22Rv1 (cell line): ENCODE measurements around the gene PAX3.

Experiments
- H3K27ac ChIP-seq: fragments of 450-650 bp; 2 replicates; pipeline ENCODE4 v1.5.1; 2017
- CTCF ChIP-seq: fragments of 450-650 bp; IDR thresholded peaks from 2 replicates; pipeline ENCODE4 v1.5.1; 2017; ENCODE audit warnings: mild to moderate bottlenecking
- ZFX ChIP-seq: fragments of 450-650 bp; IDR thresholded peaks from 2 replicates; pipeline ENCODE4 v1.6.1; 2017; ENCODE audit warnings: antibody characterized with exemption, borderline replicate concordance

PAX3 gene

DNA sequence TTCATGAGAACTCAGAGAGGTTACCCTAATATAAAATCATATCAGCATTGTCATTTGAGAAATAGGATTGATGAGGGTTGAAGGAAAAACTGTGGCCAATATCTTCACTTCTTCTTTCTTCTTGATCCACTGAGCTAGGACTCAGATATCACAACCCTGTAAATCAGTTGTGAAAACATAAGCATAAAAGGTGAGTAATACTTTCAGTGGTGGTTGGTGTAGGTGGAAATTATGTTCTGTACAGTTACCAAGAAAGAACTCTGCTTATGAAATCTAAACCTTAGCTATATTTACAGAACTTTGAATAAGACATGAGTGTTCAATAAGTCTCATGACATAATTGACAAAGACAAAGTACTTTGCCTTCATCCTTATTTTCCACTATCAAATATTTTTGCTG is 56.3 kb downstream of the PAX3 start:
- no peak overlapping the region for H3K27ac ChIP-seq
- no peak for TF ChIP-seq CTCF

GRCh38 chr2:222241128-222241870 is 57.5 kb downstream of the PAX3 start:
- H3K27ac ChIP-seq, result no peak overlapping the region
- TF ChIP-seq ZFX, result no peak
- no peak for TF ChIP-seq CTCF

DNA sequence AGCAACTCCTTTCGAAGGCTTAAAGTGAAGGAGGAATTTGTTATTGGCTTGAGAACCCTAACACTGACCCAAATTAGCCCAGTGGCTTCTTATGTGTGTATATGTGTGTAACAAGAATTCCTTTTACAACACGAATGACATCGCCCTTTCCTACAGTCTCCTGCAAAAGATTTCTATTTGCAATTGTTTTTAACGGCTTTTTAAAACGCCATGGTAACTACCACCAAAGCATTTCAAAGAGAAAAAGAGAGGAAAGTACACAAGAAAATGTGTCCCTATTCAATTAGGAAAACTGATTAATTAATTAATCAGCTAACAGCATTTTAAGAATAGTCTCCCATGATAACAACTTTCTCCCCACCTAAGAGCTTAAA is 58.1 kb downstream of the PAX3 start:
- no peak overlapping the region for H3K27ac ChIP-seq
- TF ChIP-seq CTCF, result no peak
- TF ChIP-seq ZFX, result no peak

- TF ChIP-seq CTCF (no peak), ZFX (no peak)
- no peak overlapping the region for H3K27ac ChIP-seq
These were observed 58.7 kb downstream of the PAX3 start for GRCh38 chr2:222239945-222240675.

DNA sequence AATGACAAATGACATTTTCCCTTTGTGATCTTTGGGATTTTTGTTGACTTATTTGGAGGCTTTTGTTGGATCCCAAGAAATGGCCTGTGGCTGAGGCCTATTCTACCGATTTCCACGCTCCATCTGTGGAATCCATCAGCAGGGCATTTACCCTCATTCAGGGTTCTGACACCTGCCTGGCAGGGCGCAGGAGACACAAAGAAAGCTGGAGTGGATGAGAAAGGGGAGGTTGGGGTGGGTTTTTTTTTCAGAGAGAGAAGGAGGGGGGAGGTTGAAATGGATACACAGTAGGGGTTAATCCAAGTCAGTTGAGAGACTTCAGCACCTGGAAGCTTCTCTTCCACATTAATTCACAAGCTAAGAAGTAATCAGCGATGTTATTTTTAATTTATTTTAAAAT is 59.7 kb downstream of the PAX3 start:
- H3K27ac ChIP-seq, result no peak overlapping the region
- TF ChIP-seq CTCF (no peak), ZFX (no peak)

GRCh38 chr2:222238072-222238471 is 60.7 kb downstream of the PAX3 start:
- TF ChIP-seq ZFX, result no peak
- no peak for TF ChIP-seq CTCF
- H3K27ac ChIP-seq, result no peak overlapping the region

- no peak for TF ChIP-seq ZFX
- TF ChIP-seq CTCF, result no peak
- no peak overlapping the region for H3K27ac ChIP-seq
These were observed 66.0 kb downstream of the PAX3 start for GRCh38 chr2:222232839-222233238.
